Right lung (tissue), 5 donors: Measurements from ENCODE around the gene GATAD2B. TPM values are rescaled to one million over a fixed set of nuclear protein-coding genes. Genes with fewer than 3 reads are reported as not detected.
"Not testable (repeated sequence)": the region's sequence is repeated elsewhere in the genome, so short reads cannot be mapped to it uniquely, and the experiment has no call there.

Source experiments
- DNase-seq, 2 donors: peaks; one replicate each; pipeline ENCODE4 v3.0.0-alpha.2; 2013
- polyA plus RNA-seq, 5 donors: library from polyadenylated mRNA; unstranded; fragments of 120-200 nt; gene quantifications; one replicate each; pipeline versions ENCODE4 v1.2.1 to v1.2.3, GENCODE V29; 2013; ENCODE audit warnings: inconsistent platforms in 1 of 5, low replicate concordance in 1 of 5; ENCODE audit not compliant: insufficient read length in 5 of 5, insufficient read depth in 1 of 5

The GATAD2B gene
- polyA plus RNA-seq, 5 donors = 23.4 to 34.0 (median 28.7) TPM

- DNase-seq = no peak
Observed at GRCh38 chr1:153778824-153779519, 143.8 kb downstream of the GATAD2B start.

- no peak for DNase-seq
Observed at GRCh38 chr1:153778051-153778823, 144.5 kb downstream of the GATAD2B start.

- no peak for DNase-seq
Observed at GRCh38 chr1:153777648-153778047, 145.1 kb downstream of the GATAD2B start.

GRCh38 chr1:153776845-153777370 lies 145.9 kb downstream of the GATAD2B start:
- no peak for DNase-seq

- DNase-seq = no peak
Observed at GRCh38 chr1:153776352-153776751, 146.4 kb downstream of the GATAD2B start.

GRCh38 chr1:153775458-153776327 lies 147.1 kb downstream of the GATAD2B start:
- peak; percentile 63 to 64 for DNase-seq

GRCh38 chr1:153774780-153775457 lies 147.9 kb downstream of the GATAD2B start, which contains the start of gene SLC27A3:
Gene SLC27A3 (plus strand): TSS chr1:153775407. CDS start chr1:153775498, 91 bp downstream.
- DNase-seq = peak; percentile 80 to 81

- no peak for DNase-seq
Observed at GRCh38 chr1:153774026-153774595, 148.7 kb downstream of the GATAD2B start.

GRCh38 chr1:153773096-153773921 lies 149.5 kb downstream of the GATAD2B start:
- DNase-seq = no peak

- DNase-seq = no peak
Observed at GRCh38 chr1:153771841-153772593, 150.8 kb downstream of the GATAD2B start.

GRCh38 chr1:153771261-153771660 lies 151.5 kb downstream of the GATAD2B start:
- no peak for DNase-seq

- DNase-seq = no peak
Observed at GRCh38 chr1:153770797-153771196, 152.0 kb downstream of the GATAD2B start.

GRCh38 chr1:153769221-153769620 lies 153.6 kb downstream of the GATAD2B start:
- DNase-seq = no peak

GRCh38 chr1:153768316-153769181 lies 154.2 kb downstream of the GATAD2B start:
- DNase-seq = no peak

GRCh38 chr1:153767519-153767918 lies 155.3 kb downstream of the GATAD2B start:
- no peak for DNase-seq

GRCh38 chr1:153766663-153767062 lies 156.1 kb downstream of the GATAD2B start:
- DNase-seq = not testable (repeated sequence)

GRCh38 chr1:153764310-153764709 lies 158.5 kb downstream of the GATAD2B start:
- no peak for DNase-seq
